ENCODE data around the gene ANKMY1.

DNA sequence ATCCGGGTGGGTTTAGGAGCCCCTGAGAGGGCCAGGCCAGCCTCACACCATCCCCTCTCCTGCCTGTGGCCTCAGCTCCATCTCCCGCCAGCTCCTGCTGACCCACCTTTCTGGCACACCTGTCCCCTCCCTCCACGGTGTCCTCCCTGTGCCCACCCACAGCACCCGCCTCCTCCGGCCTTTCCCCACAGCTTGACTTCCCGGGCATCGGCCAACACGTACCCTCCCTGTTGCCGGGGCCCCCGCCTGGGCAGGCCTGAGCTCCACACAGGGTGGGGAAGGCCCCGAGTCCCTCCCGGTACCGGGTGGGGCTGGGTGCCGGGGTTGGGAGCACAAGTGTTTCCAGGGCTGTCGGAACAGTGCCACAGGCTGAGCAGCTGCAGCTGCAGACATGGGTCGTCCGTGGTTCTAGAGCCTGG is 115.8 kb downstream of the ANKMY1 start:
- TF ChIP-seq CTCF (IDR thresholded peaks at IDR 0.05; ENCODE audit: control extremely low read depth in 1 of 3, insufficient read depth in 1 of 3, low read depth in 1 of 3, low read length in 3 of 3) (no peak), RFX5 (IDR thresholded peaks at IDR 0.05; ENCODE audit: borderline replicate concordance, low read depth, low read length) (no peak), POLR2A (IDR thresholded peaks at IDR 0.05; ENCODE audit: control extremely low read depth in 1 of 2, low read depth in 2 of 2, low read length in 2 of 2) (no peak), MAX (IDR thresholded peaks at IDR 0.05) (no peak), BCL11A (IDR thresholded peaks at IDR 0.05; ENCODE audit: low read depth in 2 of 2, low read length in 2 of 2) (no peak), TCF12 (IDR thresholded peaks at IDR 0.05; ENCODE audit: low read depth, low read length) (no peak), KDM1A (IDR thresholded peaks at IDR 0.05; ENCODE audit: borderline replicate concordance, low read length) (no peak), GABPA (IDR thresholded peaks at IDR 0.05; ENCODE audit: borderline replicate concordance, insufficient read depth, low read length) (no peak), EGR1 (IDR thresholded peaks at IDR 0.05; ENCODE audit: borderline replicate concordance, low read depth, low read length) (no peak), EZH2 (IDR thresholded peaks at IDR 0.05; ENCODE audit: low read depth, low read length, severe bottlenecking) (no peak), POLR2AphosphoS5 (IDR thresholded peaks at IDR 0.05; ENCODE audit: low read depth, low read length) (no peak)
